HG02759 (cell line): ENCODE data around the gene TRIML2.
"Not testable (repeated sequence)": the region's sequence is repeated elsewhere in the genome, so short reads cannot be mapped to it uniquely, and the experiment has no call there.

Experiments
- ATAC-seq: cut with Tn5 transposase; IDR thresholded peaks from one replicate; pipeline ENCODE4 v1.9.1; 2021; ENCODE audit warnings: mild to moderate bottlenecking, moderate library complexity; ENCODE audit not compliant: unreplicated experiment

The TRIML2 gene

DNA sequence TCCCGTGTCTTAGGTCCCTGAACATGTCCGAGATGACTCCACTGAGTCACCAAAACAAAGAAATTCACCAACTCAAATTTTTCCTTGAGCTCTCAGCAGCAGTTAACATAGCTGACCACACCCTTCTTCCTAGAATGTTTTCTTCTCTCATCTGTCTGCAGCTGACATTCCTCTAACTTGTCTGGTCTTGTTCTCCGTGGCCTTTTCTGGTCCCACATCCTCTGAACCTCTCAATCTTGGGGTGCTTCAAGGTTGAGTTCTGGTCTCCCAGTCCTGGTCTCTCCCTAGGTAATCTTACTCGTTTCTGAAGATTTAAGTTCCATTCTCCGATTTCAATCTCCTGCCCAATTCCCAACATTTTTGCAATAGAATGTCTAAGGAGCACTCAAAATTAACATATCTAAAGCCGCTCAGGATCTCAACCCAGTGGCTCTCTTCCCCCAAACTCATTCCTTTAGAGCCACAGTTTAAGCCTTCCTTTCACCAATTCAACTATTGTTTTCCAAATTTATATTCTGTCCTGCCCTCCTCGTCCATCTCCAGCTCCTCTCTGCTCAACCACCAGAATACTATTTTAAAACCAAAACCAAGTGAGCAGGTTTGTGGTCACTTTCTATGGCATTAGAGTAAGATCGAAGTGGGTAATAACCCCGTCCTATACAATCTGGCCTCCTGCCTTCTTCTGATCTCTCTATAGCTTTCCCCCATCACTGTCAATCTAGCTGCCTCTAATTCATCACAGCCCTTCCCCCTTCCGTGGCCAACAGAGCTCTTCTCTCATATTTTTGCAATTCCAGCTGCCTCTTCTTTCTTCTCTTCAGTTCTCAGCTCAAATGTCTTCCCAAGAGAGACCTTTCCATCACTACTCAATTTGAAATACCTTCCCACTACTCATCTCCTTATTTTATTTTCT lies 1.2 kb downstream of the TRIML2 start:
- no peak for ATAC-seq

DNA sequence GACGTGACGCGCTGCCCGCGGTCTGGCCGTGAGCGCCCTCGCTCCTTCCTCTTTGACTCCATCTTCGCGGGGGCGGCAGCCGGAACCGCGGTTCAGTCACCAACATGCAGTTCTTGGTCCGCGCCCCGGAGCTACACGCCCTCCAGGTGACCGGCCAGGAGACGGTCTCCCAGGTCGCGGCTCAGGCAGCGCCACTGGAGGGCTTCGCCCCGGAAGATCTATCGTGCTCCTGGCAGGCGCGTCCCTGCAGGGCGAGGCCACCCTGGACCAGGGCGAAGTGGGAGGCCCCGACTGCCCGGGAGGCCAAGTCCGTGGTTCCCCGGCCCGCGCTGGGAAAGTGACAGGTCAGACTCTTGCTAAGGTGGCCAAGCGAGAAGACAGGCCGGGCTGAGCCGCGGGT lies 2.9 kb downstream of the TRIML2 start:
- no peak for ATAC-seq

DNA sequence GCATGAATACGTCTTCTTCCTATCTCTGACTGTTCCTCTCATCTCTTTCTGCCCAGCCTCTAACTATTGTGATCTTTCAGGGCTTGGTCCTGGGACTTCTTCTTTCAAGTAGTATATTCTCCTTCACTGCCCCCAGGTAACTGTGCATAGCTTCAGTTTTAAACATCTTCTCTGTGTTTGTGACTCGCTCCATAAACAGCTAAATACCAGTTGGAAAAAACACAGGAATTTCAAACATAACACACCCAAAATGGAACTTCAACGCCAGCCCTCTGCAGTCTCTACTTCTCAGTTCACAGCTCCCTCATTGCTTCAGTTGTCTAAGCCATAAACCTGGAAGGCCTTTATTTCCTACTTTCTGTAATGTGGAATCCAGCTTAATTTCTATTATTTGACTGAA lies 16.6 kb downstream of the TRIML2 start:
- ATAC-seq: no peak

- ATAC-seq: no peak
These were observed 22.5 kb downstream of the TRIML2 start for GRCh38 chr4:188086858-188087257.

- no peak for ATAC-seq
These were observed 26.6 kb downstream of the TRIML2 start for GRCh38 chr4:188082796-188083195.

- no peak for ATAC-seq
These were observed 31.3 kb downstream of the TRIML2 start for GRCh38 chr4:188078116-188078515.

GRCh38 chr4:188076169-188076568 lies 33.2 kb downstream of the TRIML2 start:
- ATAC-seq: no peak

- ATAC-seq: no peak
These were observed 48.3 kb downstream of the TRIML2 start for GRCh38 chr4:188061083-188061482.

DNA sequence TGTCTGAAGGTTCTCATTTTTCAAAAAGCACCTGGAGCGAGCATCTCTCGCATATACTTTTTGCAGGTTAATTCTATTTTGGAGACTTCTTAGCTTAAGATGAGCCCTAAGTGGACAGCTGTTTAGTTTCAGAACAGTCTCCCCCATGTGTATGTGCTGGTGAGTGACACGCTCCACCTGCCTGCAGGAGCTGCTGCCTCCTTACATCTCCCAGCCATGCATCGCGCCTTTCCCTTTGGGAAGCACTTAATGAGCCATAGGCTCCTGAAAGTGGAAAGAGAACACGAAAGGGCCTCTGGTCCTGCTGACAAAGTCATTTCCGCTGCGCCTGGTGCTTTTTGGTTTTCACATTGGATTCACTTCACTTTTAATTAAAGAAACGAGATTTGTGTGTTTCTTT lies 56.1 kb downstream of the TRIML2 start:
- ATAC-seq: no peak

GRCh38 chr4:188046657-188047056 lies 62.7 kb downstream of the TRIML2 start:
- ATAC-seq: no peak

DNA sequence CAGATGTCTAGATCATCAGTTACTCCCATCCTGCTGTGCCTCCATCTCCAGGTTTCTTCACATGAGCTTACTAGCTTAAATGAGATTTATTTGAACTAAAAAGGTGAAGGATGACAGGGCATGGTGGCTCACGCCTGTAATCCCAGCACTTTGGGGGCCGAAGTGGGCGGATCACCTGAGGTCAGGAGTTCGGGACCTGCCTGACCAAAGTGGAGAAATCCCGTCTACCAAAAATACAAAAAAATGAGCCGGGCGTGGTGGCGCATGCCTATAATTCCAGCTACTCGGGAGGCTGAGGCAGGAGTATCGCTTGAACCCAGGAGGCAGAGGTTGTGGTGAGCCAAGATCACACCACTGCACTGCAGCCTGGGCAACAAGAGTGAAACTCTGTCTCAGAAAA lies 63.9 kb downstream of the TRIML2 start:
- ATAC-seq: not testable (repeated sequence)

- ATAC-seq: no peak
These were observed 66.2 kb downstream of the TRIML2 start for GRCh38 chr4:188043154-188043553.

DNA sequence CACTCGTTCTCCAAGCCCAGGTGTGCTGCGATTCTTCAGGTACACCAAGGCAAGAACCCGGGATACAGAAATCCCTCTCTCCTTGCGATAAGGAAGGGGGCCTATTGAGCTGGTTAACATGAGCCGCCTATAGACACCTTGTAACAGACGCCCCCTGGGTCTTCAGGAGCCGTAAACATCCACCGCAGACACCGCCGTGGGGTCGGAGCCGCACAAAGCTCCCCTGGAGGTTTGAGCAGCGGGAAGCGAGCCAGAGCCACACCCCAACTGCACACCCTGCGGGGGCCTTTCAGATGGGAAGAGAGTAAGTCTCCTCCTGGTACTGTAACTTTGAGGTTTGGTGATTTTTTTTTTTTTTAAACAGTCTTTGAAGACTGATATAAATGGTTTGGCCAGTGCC lies 67.2 kb downstream of the TRIML2 start:
- no peak for ATAC-seq

- ATAC-seq: no peak
These were observed 67.7 kb downstream of the TRIML2 start for GRCh38 chr4:188041721-188042120.
